Nucleus accumbens (tissue), 56 donors: Measurements from ENCODE around the gene CNTF.

Experiments used
- DNase-seq, 56 donors: peaks; one replicate each; lab custom pipeline; 2025; lab: John Stamatoyannopoulos, UW

CNTF gene

GRCh38 chr11:58640386-58641023, 18.0 kb downstream of the CNTF start:
- peak in 1 of 56 donors; percentile 28 for DNase-seq

GRCh38 chr11:58641341-58641740, 18.9 kb downstream of the CNTF start:
- DNase-seq, result no peak

- DNase-seq, result no peak
Measured at GRCh38 chr11:58641803-58642581, 19.5 kb downstream of the CNTF start.

GRCh38 chr11:58645854-58646253, 23.4 kb downstream of the CNTF start:
- DNase-seq, result no peak

- no peak for DNase-seq
Measured at GRCh38 chr11:58647141-58647699, 24.8 kb downstream of the CNTF start.

GRCh38 chr11:58647866-58648265, 25.4 kb downstream of the CNTF start:
- no peak for DNase-seq

GRCh38 chr11:58649623-58650022, 27.2 kb downstream of the CNTF start:
- DNase-seq, result no peak

GRCh38 chr11:58650496-58650895, 28.0 kb downstream of the CNTF start:
- no peak for DNase-seq

GRCh38 chr11:58652726-58653280, 30.3 kb downstream of the CNTF start:
- DNase-seq, result no peak

GRCh38 chr11:58654079-58654907, 31.8 kb downstream of the CNTF start:
- peak in 54 of 56 donors; percentile 5 to 90 (median 56) for DNase-seq

- no peak for DNase-seq
Measured at GRCh38 chr11:58654908-58655296, 32.4 kb downstream of the CNTF start.

GRCh38 chr11:58656348-58656747, 33.9 kb downstream of the CNTF start:
- DNase-seq, result no peak

- no peak for DNase-seq
Measured at GRCh38 chr11:58658623-58659022, 36.2 kb downstream of the CNTF start.

GRCh38 chr11:58659404-58659803, 36.9 kb downstream of the CNTF start:
- no peak for DNase-seq

GRCh38 chr11:58659910-58660570, 37.6 kb downstream of the CNTF start:
- DNase-seq, result no peak

- DNase-seq, result no peak
Measured at GRCh38 chr11:58671983-58672633, 49.6 kb downstream of the CNTF start.

- peak in 2 of 56 donors; percentile 0 for DNase-seq
Measured at GRCh38 chr11:58674609-58675008, 52.1 kb downstream of the CNTF start.
